ENCODE measurements around the gene ETAA1. TPM values are rescaled to one million over a fixed set of nuclear protein-coding genes. Genes with fewer than 3 reads are reported as not detected.

Gene ETAA1
- total RNA-seq, 2 experiments from 2014 or later, result 16.6 to 18.1 TPM

DNA sequence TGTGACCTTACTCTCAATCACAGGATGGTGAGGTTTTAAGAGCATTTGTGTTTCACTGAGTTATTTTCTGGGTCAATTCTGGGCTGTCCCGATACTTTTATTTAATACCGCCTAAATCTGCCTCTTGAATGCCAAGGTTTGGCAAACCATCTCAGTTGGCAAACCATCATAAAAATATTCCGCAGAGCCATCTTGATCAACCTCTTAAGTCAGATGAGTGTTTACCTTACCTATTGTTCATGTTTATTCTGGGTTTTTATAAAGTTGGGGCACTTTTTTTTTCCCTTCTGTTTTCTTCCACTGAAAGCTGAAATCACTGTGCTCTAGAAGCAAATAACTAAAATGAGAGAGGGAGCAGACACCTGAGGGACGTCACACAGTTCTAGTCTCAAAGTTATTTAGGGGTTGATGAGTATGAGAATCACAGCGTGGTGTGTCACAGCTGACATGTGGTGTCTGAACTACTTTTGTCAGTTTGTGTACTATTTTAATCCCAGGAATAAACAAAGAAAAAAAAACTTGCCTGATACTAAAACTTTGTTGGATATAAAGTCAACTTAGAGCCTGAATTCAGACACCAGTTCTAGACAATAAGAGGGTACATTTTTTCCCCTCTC lies 48.6 kb downstream of the ETAA1 start:
- intact Hi-C loops (cut with micrococcal nuclease; ENCODE audit: unreplicated experiment), result no loop called here
- Histone ChIP-seq H3K9me3 (ENCODE audit: low read length) (no peaks in the 10 kb centered on the region), H3K4me3 (ENCODE audit: low read depth, low read length, poor library complexity, severe bottlenecking) (no peak overlapping the region), H4K20me1 (ENCODE audit: insufficient read depth, low read length) (no peaks in the 10 kb centered on the region), H3K27ac (ENCODE audit: low read depth, low read length, poor library complexity, severe bottlenecking) (no peak overlapping the region), H3K4me2 (ENCODE audit: low read length) (no peak overlapping the region), H3K79me2 (ENCODE audit: insufficient read depth, low read depth, low read length) (no peaks in the 10 kb centered on the region), H3K36me3 (ENCODE audit: insufficient read depth, low read length) (no peaks in the 10 kb centered on the region), H3K4me1 (ENCODE audit: insufficient read depth, low read length, poor library complexity, severe bottlenecking) (no peaks in the 10 kb centered on the region), H3K9me2 (ENCODE audit: insufficient read depth, low read length) (no peaks in the 10 kb centered on the region), H2AFZ (ENCODE audit: low read length) (no peak overlapping the region)
- no peak for DNase-seq (ENCODE audit: low spot score)
- TF ChIP-seq EZH2phosphoT487 (IDR thresholded peaks at IDR 0.05; ENCODE audit: borderline replicate concordance, low read depth, low read length), result no peak
- no peak for TF ChIP-seq CTCF (conservative IDR thresholded peaks at IDR 0.05; ENCODE audit: low read length)
- no TSS peak for BruUV-seq (replicated peaks)
- CTCF ChIA-PET (ENCODE audit: unreplicated experiment), result no interaction called here
- POLR2A ChIA-PET, result no interaction called here

GRCh38 chr2:67446491-67446911 lies 49.4 kb downstream of the ETAA1 start:
- Histone ChIP-seq H3K4me1 (ENCODE audit: insufficient read depth, low read length, poor library complexity, severe bottlenecking) (no peaks in the 10 kb centered on the region), H3K4me2 (ENCODE audit: low read length) (no peak overlapping the region), H2AFZ (ENCODE audit: low read length) (no peak overlapping the region), H3K27ac (ENCODE audit: low read depth, low read length, poor library complexity, severe bottlenecking) (no peak overlapping the region), H3K9me3 (ENCODE audit: low read length) (no peaks in the 10 kb centered on the region), H4K20me1 (ENCODE audit: insufficient read depth, low read length) (no peaks in the 10 kb centered on the region), H3K4me3 (ENCODE audit: low read depth, low read length, poor library complexity, severe bottlenecking) (no peak overlapping the region), H3K9me2 (ENCODE audit: insufficient read depth, low read length) (no peaks in the 10 kb centered on the region), H3K36me3 (ENCODE audit: insufficient read depth, low read length) (no peaks in the 10 kb centered on the region), H3K79me2 (ENCODE audit: insufficient read depth, low read depth, low read length) (no peaks in the 10 kb centered on the region)
- POLR2A ChIA-PET, result no interaction called here
- BruUV-seq (replicated peaks), result no TSS peak
- CTCF ChIA-PET (ENCODE audit: unreplicated experiment), result no interaction called here
- no peak for DNase-seq (ENCODE audit: low spot score)
- intact Hi-C loops (cut with micrococcal nuclease; ENCODE audit: unreplicated experiment), result no loop called here
- TF ChIP-seq EZH2phosphoT487 (IDR thresholded peaks at IDR 0.05; ENCODE audit: borderline replicate concordance, low read depth, low read length) (no peak), CTCF (conservative IDR thresholded peaks at IDR 0.05; ENCODE audit: low read length) (no peak)

DNA sequence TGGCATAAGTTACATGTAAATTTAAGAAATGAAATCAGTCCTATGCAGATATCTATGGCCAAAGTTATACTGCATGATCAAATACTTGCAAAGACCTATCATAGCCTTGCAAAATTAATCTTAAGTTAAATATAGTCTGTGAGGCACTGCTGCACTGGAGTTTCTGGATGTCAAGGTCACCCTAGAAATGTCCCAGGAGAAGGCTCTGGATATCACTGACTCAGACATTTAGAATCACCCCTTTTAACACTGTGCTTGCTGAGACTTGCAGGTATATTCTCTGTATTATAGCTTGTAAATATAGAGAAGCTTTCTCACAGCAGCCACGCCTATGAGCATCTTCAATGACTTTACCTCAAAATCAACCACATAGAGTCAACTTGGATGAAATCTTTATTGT lies 51.5 kb downstream of the ETAA1 start:
- H3K9me2 ChIP-seq (ENCODE audit: insufficient read depth, low read length), result no peaks in the 10 kb centered on the region
- H3K27ac ChIP-seq (ENCODE audit: low read depth, low read length, poor library complexity, severe bottlenecking), result no peak overlapping the region
- no peaks in the 10 kb centered on the region for H3K4me1 ChIP-seq (ENCODE audit: insufficient read depth, low read length, poor library complexity, severe bottlenecking)
- H2AFZ ChIP-seq (ENCODE audit: low read length), result no peak overlapping the region
- H3K9me3 ChIP-seq (ENCODE audit: low read length), result no peaks in the 10 kb centered on the region
- H4K20me1 ChIP-seq (ENCODE audit: insufficient read depth, low read length), result no peaks in the 10 kb centered on the region
- ChIA-PET POLR2A (no interaction called here), CTCF (ENCODE audit: unreplicated experiment) (no interaction called here)
- H3K4me3 ChIP-seq (ENCODE audit: low read depth, low read length, poor library complexity, severe bottlenecking), result no peak overlapping the region
- no peaks in the 10 kb centered on the region for H3K79me2 ChIP-seq (ENCODE audit: insufficient read depth, low read depth, low read length)
- no peak for TF ChIP-seq EZH2phosphoT487 (IDR thresholded peaks at IDR 0.05; ENCODE audit: borderline replicate concordance, low read depth, low read length)
- no peak for TF ChIP-seq CTCF (conservative IDR thresholded peaks at IDR 0.05; ENCODE audit: low read length)
- intact Hi-C loops (cut with micrococcal nuclease; ENCODE audit: unreplicated experiment), result no loop called here
- no peak overlapping the region for H3K4me2 ChIP-seq (ENCODE audit: low read length)
- no TSS peak for BruUV-seq (replicated peaks)
- H3K36me3 ChIP-seq (ENCODE audit: insufficient read depth, low read length), result no peaks in the 10 kb centered on the region
- DNase-seq (ENCODE audit: low spot score), result no peak
